ENCODE data around the gene NOL8. TPM values are rescaled to one million over a fixed set of nuclear protein-coding genes. Genes with fewer than 3 reads are reported as not detected.

NOL8 gene
- total RNA-seq, 1 donor from 2014 or later = 38.5 TPM

DNA sequence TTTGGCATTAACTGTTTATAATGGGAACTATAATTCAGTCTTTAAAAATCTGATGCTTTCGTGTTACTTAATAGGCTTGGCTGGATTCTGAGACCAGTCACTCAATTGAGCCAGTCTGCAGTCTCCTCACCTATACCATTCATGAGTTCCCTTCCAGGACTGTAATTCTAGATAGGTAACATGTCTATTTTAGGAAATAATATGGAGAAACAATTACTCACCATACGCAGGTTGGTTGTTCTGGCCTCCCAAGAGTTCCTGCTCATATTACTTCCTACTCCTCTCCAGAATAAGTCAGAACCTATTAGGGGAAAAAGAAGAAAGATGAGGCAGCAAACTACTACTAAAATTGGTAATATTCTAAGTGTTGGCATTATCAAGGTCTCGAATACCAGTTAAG, 27.1 kb downstream of the NOL8 start:
- peaks cover 9% of the 10 kb centered on the region for H3K4me1 ChIP-seq
- DNase-seq = no peak
- H3K27ac ChIP-seq = no peak overlapping the region
- peaks cover 64% of the 10 kb centered on the region for H3K36me3 ChIP-seq
- TF ChIP-seq, protein P1, sequence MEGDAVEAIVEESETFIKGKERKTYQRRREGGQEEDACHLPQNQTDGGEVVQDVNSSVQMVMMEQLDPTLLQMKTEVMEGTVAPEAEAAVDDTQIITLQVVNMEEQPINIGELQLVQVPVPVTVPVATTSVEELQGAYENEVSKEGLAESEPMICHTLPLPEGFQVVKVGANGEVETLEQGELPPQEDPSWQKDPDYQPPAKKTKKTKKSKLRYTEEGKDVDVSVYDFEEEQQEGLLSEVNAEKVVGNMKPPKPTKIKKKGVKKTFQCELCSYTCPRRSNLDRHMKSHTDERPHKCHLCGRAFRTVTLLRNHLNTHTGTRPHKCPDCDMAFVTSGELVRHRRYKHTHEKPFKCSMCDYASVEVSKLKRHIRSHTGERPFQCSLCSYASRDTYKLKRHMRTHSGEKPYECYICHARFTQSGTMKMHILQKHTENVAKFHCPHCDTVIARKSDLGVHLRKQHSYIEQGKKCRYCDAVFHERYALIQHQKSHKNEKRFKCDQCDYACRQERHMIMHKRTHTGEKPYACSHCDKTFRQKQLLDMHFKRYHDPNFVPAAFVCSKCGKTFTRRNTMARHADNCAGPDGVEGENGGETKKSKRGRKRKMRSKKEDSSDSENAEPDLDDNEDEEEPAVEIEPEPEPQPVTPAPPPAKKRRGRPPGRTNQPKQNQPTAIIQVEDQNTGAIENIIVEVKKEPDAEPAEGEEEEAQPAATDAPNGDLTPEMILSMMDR (IDR thresholded peaks at IDR 0.05) = no peak
- ATAC-seq = no peak
- no peak overlapping the region for H3K4me3 ChIP-seq
- no peaks in the 10 kb centered on the region for H3K9me3 ChIP-seq
- no peaks in the 10 kb centered on the region for H3K27me3 ChIP-seq (ENCODE audit: low read depth)
- intact Hi-C loops (cut with DNase I) = no loop called here

DNA sequence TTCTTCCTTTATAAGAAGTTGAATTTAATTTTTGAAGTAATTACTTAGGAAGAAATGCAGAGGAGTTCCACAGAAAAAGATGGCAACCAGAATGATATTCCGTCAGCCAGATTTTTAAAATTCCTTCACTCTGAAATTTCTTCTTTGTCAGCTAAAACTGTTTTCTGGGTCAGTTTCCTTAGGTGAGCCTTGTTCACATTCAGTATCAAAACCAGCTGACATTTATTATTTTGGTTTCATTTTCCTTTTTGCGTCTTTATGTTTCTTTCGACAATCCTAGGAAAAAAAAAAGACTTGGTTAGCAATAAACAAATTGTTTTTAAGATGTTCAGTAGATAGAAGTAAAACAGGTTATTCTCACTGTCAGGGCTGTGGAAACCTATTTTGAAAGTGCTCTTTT, 27.5 kb downstream of the NOL8 start:
- no peak overlapping the region for H3K27ac ChIP-seq
- intact Hi-C loops (cut with DNase I) = no loop called here
- ATAC-seq (no peak), DNase-seq (no peak)
- no peak overlapping the region for H3K4me3 ChIP-seq
- H3K9me3 ChIP-seq = no peaks in the 10 kb centered on the region
- peaks cover 13% of the 10 kb centered on the region for H3K4me1 ChIP-seq
- peaks cover 60% of the 10 kb centered on the region for H3K36me3 ChIP-seq
- H3K27me3 ChIP-seq (ENCODE audit: low read depth) = no peaks in the 10 kb centered on the region
- TF ChIP-seq, protein P1 (IDR thresholded peaks at IDR 0.05) = no peak

DNA sequence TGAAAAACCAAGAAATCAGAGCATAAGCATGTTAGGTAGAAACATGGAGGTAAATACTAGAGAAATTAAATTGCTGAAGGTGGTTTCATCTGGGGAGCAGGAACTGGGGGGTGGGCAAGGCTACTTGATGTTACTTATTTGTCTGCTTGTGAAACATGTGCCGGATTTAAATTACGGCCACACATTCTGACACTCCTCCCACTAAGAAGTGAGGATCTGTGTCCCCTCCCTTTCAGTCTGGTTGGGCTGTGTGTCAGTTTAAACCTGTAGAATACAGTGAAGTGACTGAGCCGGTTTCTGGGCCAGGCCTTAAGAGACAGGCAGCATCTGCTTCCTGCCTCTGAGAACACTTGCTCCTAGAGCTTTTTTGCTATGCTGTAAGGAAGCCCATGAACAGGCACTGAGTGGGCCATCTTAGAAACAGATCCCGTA, 29.3 kb downstream of the NOL8 start:
- intact Hi-C loops (cut with DNase I) = no loop called here
- Histone ChIP-seq H3K27ac (no peak overlapping the region), H3K9me3 (no peaks in the 10 kb centered on the region), H3K4me1 (peaks cover 24% of the 10 kb centered on the region), H3K27me3 (ENCODE audit: low read depth) (no peaks in the 10 kb centered on the region), H3K4me3 (no peak overlapping the region), H3K36me3 (peaks cover 43% of the 10 kb centered on the region)
- TF ChIP-seq, protein P1 (IDR thresholded peaks at IDR 0.05) = no peak
- no peak for ATAC-seq
- DNase-seq = no peak

DNA sequence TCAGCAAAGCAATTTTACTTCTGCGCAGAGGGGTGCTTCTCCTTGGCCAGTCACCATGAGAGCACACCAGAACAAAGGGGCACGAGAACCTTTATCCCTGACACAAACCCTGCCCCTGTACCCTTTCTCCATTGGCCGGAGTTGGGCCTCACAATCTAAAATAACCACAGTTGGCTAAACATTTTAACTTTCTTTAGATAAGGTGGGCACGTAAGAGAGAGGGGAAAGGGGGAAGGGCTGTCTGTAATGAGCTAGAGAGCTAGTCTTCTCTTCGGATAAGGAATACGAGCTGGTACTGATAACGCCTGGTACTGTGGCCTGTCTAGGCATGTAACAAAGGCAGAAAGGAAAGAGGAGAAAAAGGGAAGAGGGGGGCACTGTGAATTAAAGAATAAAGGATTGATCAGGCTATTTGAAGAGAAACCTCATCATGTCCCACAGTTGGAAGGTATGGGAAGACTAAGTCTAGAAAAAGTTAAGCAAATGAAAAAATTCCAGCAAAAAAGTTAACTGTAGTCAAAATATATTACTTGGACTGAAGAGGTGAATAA, 29.8 kb downstream of the NOL8 start:
- intact Hi-C loops (cut with DNase I) = no loop called here
- peaks cover 37% of the 10 kb centered on the region for H3K36me3 ChIP-seq
- no peak for DNase-seq
- ATAC-seq = no peak
- TF ChIP-seq, protein P1 (IDR thresholded peaks at IDR 0.05) = no peak
- H3K4me1 ChIP-seq = peaks cover 24% of the 10 kb centered on the region
- no peak overlapping the region for H3K4me3 ChIP-seq
- no peaks in the 10 kb centered on the region for H3K9me3 ChIP-seq
- no peaks in the 10 kb centered on the region for H3K27me3 ChIP-seq (ENCODE audit: low read depth)
- H3K27ac ChIP-seq = no peak overlapping the region

DNA sequence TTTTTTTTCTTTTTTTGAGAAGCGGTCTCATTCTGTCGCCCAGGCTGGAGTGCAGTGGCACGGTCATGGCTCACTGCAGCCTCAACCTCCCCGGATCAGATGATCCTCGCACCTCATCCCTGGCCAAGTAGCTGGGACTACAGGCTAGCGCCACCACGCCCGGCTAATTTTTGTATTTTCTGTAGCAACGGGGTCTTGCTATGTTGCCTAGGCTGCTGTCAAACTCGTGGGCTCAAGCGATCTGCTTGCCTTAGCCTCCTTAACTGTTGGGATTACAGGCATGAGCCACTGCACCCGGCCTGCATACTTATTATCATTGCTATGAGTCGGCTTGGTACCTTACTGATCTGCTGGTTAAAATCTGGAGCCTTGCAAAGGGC, 30.9 kb downstream of the NOL8 start:
- Histone ChIP-seq H3K4me3 (peak overlapping the region; percentile 77), H3K9me3 (no peaks in the 10 kb centered on the region), H3K27ac (peak overlapping the region; percentile 84), H3K4me1 (peaks cover 24% of the 10 kb centered on the region), H3K36me3 (peaks cover 27% of the 10 kb centered on the region), H3K27me3 (ENCODE audit: low read depth) (no peaks in the 10 kb centered on the region)
- TF ChIP-seq, protein P1 (IDR thresholded peaks at IDR 0.05) = no peak
- DNase-seq (peak; percentile 41), ATAC-seq (peak in 1 of 2 donors; percentile 23)
- intact Hi-C loops (cut with DNase I) = no loop called here
